HG03064 (cell line): ENCODE measurements around the gene L3MBTL3.

Experiments
- ATAC-seq: cut with Tn5 transposase; IDR thresholded peaks from one replicate; pipeline ENCODE4 v1.9.1; 2021; ENCODE audit warnings: low read depth; ENCODE audit not compliant: unreplicated experiment

L3MBTL3 gene

GRCh38 chr6:130018292-130018743 is at the start of gene L3MBTL3:
TSS of gene L3MBTL3 (plus strand) at chr6:130018581. CDS start at chr6:130042700, 24,119 bp downstream.
- ATAC-seq = peak; percentile 69

- no peak for ATAC-seq
Observed at GRCh38 chr6:129969064-129969463, 49.3 kb upstream of the L3MBTL3 start.

GRCh38 chr6:129976110-129976509 is 42.3 kb upstream of the L3MBTL3 start:
- no peak for ATAC-seq

- ATAC-seq = no peak
Observed at GRCh38 chr6:129978148-129978916, 40.0 kb upstream of the L3MBTL3 start.

- no peak for ATAC-seq
Observed at GRCh38 chr6:129980821-129981220, 37.6 kb upstream of the L3MBTL3 start.

- ATAC-seq = no peak
Observed at GRCh38 chr6:129981598-129981997, 36.8 kb upstream of the L3MBTL3 start.

GRCh38 chr6:129989396-129989795 is 29.0 kb upstream of the L3MBTL3 start:
- ATAC-seq = no peak

GRCh38 chr6:129992881-129993280 is 25.5 kb upstream of the L3MBTL3 start:
- no peak for ATAC-seq

GRCh38 chr6:129994410-129994809 is 24.0 kb upstream of the L3MBTL3 start:
- no peak for ATAC-seq

GRCh38 chr6:129996387-129996786 is 22.0 kb upstream of the L3MBTL3 start:
- no peak for ATAC-seq

GRCh38 chr6:130000526-130001421 is 17.6 kb upstream of the L3MBTL3 start:
- ATAC-seq = no peak

- no peak for ATAC-seq
Observed at GRCh38 chr6:130008236-130008873, 10.0 kb upstream of the L3MBTL3 start.

- no peak for ATAC-seq
Observed at GRCh38 chr6:130009146-130009545, 9.2 kb upstream of the L3MBTL3 start.

- no peak for ATAC-seq
Observed at GRCh38 chr6:130010387-130010786, 8.0 kb upstream of the L3MBTL3 start.

GRCh38 chr6:130012728-130013127 is 5.7 kb upstream of the L3MBTL3 start:
- ATAC-seq = no peak

- peak; percentile 21 for ATAC-seq
Observed at GRCh38 chr6:130018744-130019325, 454 bp downstream of the L3MBTL3 start.

- peak; percentile 19 for ATAC-seq
Observed at GRCh38 chr6:130019326-130020072, 1.1 kb downstream of the L3MBTL3 start.

- no peak for ATAC-seq
Observed at GRCh38 chr6:130020073-130020906, 1.9 kb downstream of the L3MBTL3 start.
